Neural cell (in vitro differentiated cells): Measurements from ENCODE around the gene COL5A1. TPM values are rescaled to one million over a fixed set of nuclear protein-coding genes. Genes with fewer than 3 reads are reported as not detected.

Experiments
- H2AFZ ChIP-seq: fragments of 200-600, 300-800 bp; sonication (generic), shearing (Covaris generic); 2 replicates; pipeline ENCODE4 v1.6.0; 2014; ENCODE audit warnings: low read depth, mild to moderate bottlenecking, antibody characterized with exemption, low read length, moderate library complexity
- H3F3A ChIP-seq: fragments of 200-600 bp; shearing (Covaris generic); 2 replicates; pipeline ENCODE4 v1.6.1; 2016; ENCODE audit warnings: mild to moderate bottlenecking, moderate library complexity, mixed read lengths, antibody characterized with exemption, low read length; ENCODE audit not compliant: insufficient read depth, poor library complexity, severe bottlenecking
- H3K27ac ChIP-seq: fragments of 200-600, 300-800 bp; sonication (generic), shearing (Covaris generic); 2 replicates; pipeline ENCODE4 v1.5.1; 2014; ENCODE audit warnings: mild to moderate bottlenecking, low read length, moderate library complexity
- H3K27me3 ChIP-seq: fragments of 300-800, 200-600 bp; sonication (generic), shearing (Covaris generic); 2 replicates; pipeline ENCODE4 v1.6.0; 2014; ENCODE audit warnings: mild to moderate bottlenecking, low read depth, low read length, moderate library complexity; ENCODE audit not compliant: insufficient read depth
- H3K36me3 ChIP-seq: fragments of 300-800, 200-600 bp; sonication (generic), shearing (Covaris generic); 2 replicates; pipeline ENCODE4 v1.5.1; 2014; ENCODE audit warnings: mild to moderate bottlenecking, antibody characterized with exemption, low read length, moderate library complexity; ENCODE audit not compliant: insufficient read depth
- H3K4me2 ChIP-seq: fragments of 300-800, 200-600 bp; sonication (generic), shearing (Covaris generic); 2 replicates; pipeline ENCODE4 v1.6.0; 2014; ENCODE audit warnings: mild to moderate bottlenecking, low read length
- H3K4me3 ChIP-seq: fragments of 300-800, 200-600 bp; sonication (generic), shearing (Covaris generic); 2 replicates; pipeline ENCODE4 v1.5.1; 2014; ENCODE audit warnings: mild to moderate bottlenecking, low read length, moderate library complexity
- H3K79me2 ChIP-seq: fragments of 200-600 bp; shearing (Covaris generic); replicated peaks from 2 replicates; pipeline ENCODE4 v1.6.0; 2014; ENCODE audit warnings: mild to moderate bottlenecking, low read length, moderate library complexity; ENCODE audit not compliant: insufficient read depth
- H3K9ac ChIP-seq: fragments of 300-800, 200-600 bp; sonication (generic), shearing (Covaris generic); 2 replicates; pipeline ENCODE4 v1.6.1; 2016; ENCODE audit warnings: mild to moderate bottlenecking, low read length, mixed read lengths
- H3K9me2 ChIP-seq: fragments of 200-600 bp; shearing (Covaris generic); 2 replicates; pipeline ENCODE4 v1.6.1; 2016; ENCODE audit warnings: mild to moderate bottlenecking, low read length, mixed read lengths; ENCODE audit not compliant: insufficient read depth
- H3K9me3 ChIP-seq: fragments of 200-600, 300-800 bp; sonication (generic), shearing (Covaris generic); 2 replicates; pipeline ENCODE4 v1.6.1; 2016; ENCODE audit warnings: mild to moderate bottlenecking, mixed run types, low read length, moderate library complexity, mixed read lengths
- H4K20me1 ChIP-seq: fragments of 200-600 bp; shearing (Covaris generic); 2 replicates; pipeline ENCODE4 v1.6.1; 2016; ENCODE audit warnings: mild to moderate bottlenecking, mixed run types; ENCODE audit not compliant: insufficient read depth
- CTCF ChIP-seq: fragments of 450-650 bp; IDR thresholded peaks from 2 replicates; pipeline ENCODE4 v1.5.1; 2014; ENCODE audit warnings: antibody characterized with exemption, mild to moderate bottlenecking, moderate library complexity; ENCODE audit not compliant: poor library complexity, severe bottlenecking
- EP300 ChIP-seq: fragments of 450-650 bp; conservative IDR thresholded peaks from 2 replicates; pipeline ENCODE4 v1.6.1; 2014; ENCODE audit warnings: antibody characterized with exemption, mild to moderate bottlenecking, moderate library complexity; ENCODE audit not compliant: poor library complexity, severe bottlenecking
- EZH2 ChIP-seq: fragments of 200-600, 300-800 bp; shearing (Covaris generic), sonication (generic); IDR thresholded peaks from 2 replicates; pipeline ENCODE4 v1.6.1; 2014; ENCODE audit warnings: antibody characterized with exemption, low read length, borderline replicate concordance, mild to moderate bottlenecking; ENCODE audit not compliant: insufficient read depth, poor library complexity, severe bottlenecking
- MXI1 ChIP-seq: fragments of 450-650 bp; conservative IDR thresholded peaks from 2 replicates; pipeline ENCODE4 v1.6.1; 2014; ENCODE audit warnings: antibody characterized with exemption, mild to moderate bottlenecking; ENCODE audit not compliant: poor library complexity, severe bottlenecking
- POLR2AphosphoS5 ChIP-seq: IDR thresholded peaks from 2 replicates; pipeline ENCODE4 v1.6.1; 2012
- RAD21 ChIP-seq: fragments of 450-650 bp; conservative IDR thresholded peaks from 2 replicates; pipeline ENCODE4 v1.6.1; 2014; ENCODE audit warnings: antibody characterized with exemption, mild to moderate bottlenecking, moderate library complexity
- REST ChIP-seq: IDR thresholded peaks from 2 replicates; pipeline ENCODE4 v1.6.1; 2012; ENCODE audit warnings: borderline replicate concordance
- SMC3 ChIP-seq: fragments of 450-650 bp; conservative IDR thresholded peaks from 2 replicates; pipeline ENCODE4 v1.6.1; 2014; ENCODE audit warnings: antibody characterized with exemption, mild to moderate bottlenecking, moderate library complexity; ENCODE audit not compliant: poor library complexity
- TAF1 ChIP-seq: IDR thresholded peaks from 2 replicates; pipeline ENCODE4 v1.6.1; 2012; ENCODE audit warnings: low read depth
- polyA plus RNA-seq: library from polyadenylated mRNA; depleted of rRNA; stranded (reverse); fragments of >200 nt; gene quantifications from 2 replicates; pipeline ENCODE4 v1.2.3, GENCODE V29; 2014

COL5A1 gene
- polyA plus RNA-seq, 1 donor from 2014 or later = not detected

GRCh38 chr9:134789168-134789567 is 147.6 kb downstream of the COL5A1 start:
- Histone ChIP-seq H3K9me2 (no peaks in the 10 kb centered on the region), H3K36me3 (no peaks in the 10 kb centered on the region), H3K79me2 (no peaks in the 10 kb centered on the region), H3K4me3 (no peak overlapping the region), H3K9ac (no peak overlapping the region), H3K27me3 (no peaks in the 10 kb centered on the region), H3K27ac (no peak overlapping the region), H3K9me3 (no peaks in the 10 kb centered on the region), H3F3A (no peaks in the 10 kb centered on the region), H2AFZ (no peak overlapping the region), H3K4me2 (no peak overlapping the region), H4K20me1 (no peaks in the 10 kb centered on the region)
- TF ChIP-seq CTCF = no peak
- no peak for TF ChIP-seq EP300
- no peak for TF ChIP-seq TAF1
- TF ChIP-seq REST = no peak
- TF ChIP-seq RAD21 = no peak
- no peak for TF ChIP-seq EZH2
- no peak for TF ChIP-seq MXI1
- no peak for TF ChIP-seq POLR2AphosphoS5
- TF ChIP-seq SMC3 = no peak

- Histone ChIP-seq H2AFZ (no peak overlapping the region), H3K9me3 (no peaks in the 10 kb centered on the region), H3K27me3 (no peaks in the 10 kb centered on the region), H4K20me1 (no peaks in the 10 kb centered on the region), H3K9me2 (no peaks in the 10 kb centered on the region), H3K4me3 (no peak overlapping the region), H3F3A (no peaks in the 10 kb centered on the region), H3K79me2 (no peaks in the 10 kb centered on the region), H3K36me3 (no peaks in the 10 kb centered on the region), H3K27ac (no peak overlapping the region), H3K9ac (no peak overlapping the region), H3K4me2 (no peak overlapping the region)
- TF ChIP-seq RAD21 (no peak), MXI1 (no peak), CTCF (no peak), POLR2AphosphoS5 (no peak), TAF1 (no peak), EP300 (no peak), REST (no peak), EZH2 (no peak), SMC3 (no peak)
Measured at GRCh38 chr9:134791009-134791408, 149.4 kb downstream of the COL5A1 start.
